ENCODE measurements around the gene E2F6. TPM values are rescaled to one million over a fixed set of nuclear protein-coding genes. Genes with fewer than 3 reads are reported as not detected.

The E2F6 gene
- total RNA-seq, 2 experiments from 2014 or later = 8.2 to 8.4 TPM

DNA sequence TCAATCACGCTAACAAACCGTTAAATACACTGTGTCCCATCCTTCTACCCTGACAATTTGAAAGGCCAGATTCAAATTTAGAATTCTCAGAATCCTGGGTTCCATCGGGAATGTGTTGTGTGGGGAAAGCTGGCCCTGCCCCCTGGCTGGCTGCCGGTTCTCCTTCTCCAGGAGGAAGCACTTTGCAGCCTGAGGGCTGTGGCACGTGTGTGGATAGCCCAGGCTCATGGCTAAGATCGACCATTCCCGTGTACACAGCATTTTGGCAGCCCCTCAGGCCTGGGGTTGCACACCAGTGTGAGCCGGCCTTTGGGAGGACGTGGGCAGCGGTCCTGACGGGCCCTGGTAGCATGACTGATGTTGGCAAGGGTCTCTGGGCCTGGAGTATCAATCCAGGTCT, 70.6 kb downstream of the E2F6 start:
- no peak overlapping the region for H3K27ac Mint-ChIP-seq
- no peaks in the 10 kb centered on the region for H3K36me3 Mint-ChIP-seq (ENCODE audit: low read depth)
- no peaks in the 10 kb centered on the region for H3K4me1 Mint-ChIP-seq (ENCODE audit: low read depth)
- no peaks in the 10 kb centered on the region for H3K9me3 Mint-ChIP-seq (ENCODE audit: insufficient read depth)
- POLR2A ChIA-PET = no interaction called here
- no peaks in the 10 kb centered on the region for H3K27me3 Mint-ChIP-seq (ENCODE audit: low read depth)
- CTCF ChIA-PET = interaction anchor here (1.2 kb wide), 1 partner anchor 22 kb away, joined by 3 read pairs; no protein-coding TSS in a partner anchor
- DNase-seq = no peak
- no peak overlapping the region for H3K4me3 Mint-ChIP-seq
- ATAC-seq = no peak

Other genes with a start within 250 kb of the E2F6 start
- 10 to 100 TPM; 14.0 to 14.6 TPM for gene ROCK2, start 121.5 kb downstream of the E2F6 start, total RNA-seq
- under 1 TPM; 0.42 to 0.68 TPM for gene GREB1, start 67.9 kb upstream of the E2F6 start, total RNA-seq
- not detected for gene NTSR2, start 204.0 kb upstream of the E2F6 start, total RNA-seq